Upper lobe of right lung (tissue), 1 donor: ENCODE data around the gene FN1. TPM values are rescaled to one million over a fixed set of nuclear protein-coding genes. Genes with fewer than 3 reads are reported as not detected.

Experiments used
- ATAC-seq: fragments of 200-7000 bp; cut with Tn5 transposase; one replicate; pipeline ENCODE4 v1.9.1; 2020; ENCODE audit warnings: mild to moderate bottlenecking, moderate library complexity
- DNase-seq: peaks from one replicate; pipeline ENCODE4 v3.0.0-alpha.2; 2020
- H3K27ac ChIP-seq: fragments of 200-600 bp; one replicate; pipeline ENCODE4 v1.8.0; 2022
- H3K27me3 ChIP-seq: fragments of 200-600 bp; one replicate; pipeline ENCODE4 v1.8.0; 2022; ENCODE audit warnings: mild to moderate bottlenecking
- H3K36me3 ChIP-seq: fragments of 200-600 bp; one replicate; pipeline ENCODE4 v1.8.0; 2022
- H3K4me1 ChIP-seq: fragments of 200-600 bp; one replicate; pipeline ENCODE4 v1.8.0; 2022
- H3K4me3 ChIP-seq: fragments of 200-600 bp; one replicate; pipeline ENCODE4 v1.8.0; 2022; ENCODE audit warnings: mild to moderate bottlenecking
- H3K9me3 ChIP-seq: fragments of 200-600 bp; one replicate; pipeline ENCODE4 v1.8.0; 2022
- intact Hi-C: fragments of 100-400 bp; cut with DNase I; formaldehyde crosslinking; loops from one replicate; pipeline ENCODE4 v1.11.0; 2022
- total RNA-seq: library from RNA; stranded (reverse); fragmentation: NEBNext Ultra II Directional; extraction: Animal tissue kit (Norgen Biotek cat#: 25700); gene quantifications from one replicate; pipeline ENCODE4 v1.2.1, GENCODE V29; 2021
- TF ChIP-seq, protein P1 (sequence below): fragments of 200-600 bp; IDR thresholded peaks from one replicate; pipeline ENCODE4 v1.8.0; 2022; ENCODE audit warnings: antibody characterized with exemption
- donor health status: DM: no; HTN: yes; CAD: no; lungs with severe emphysema.

The FN1 gene
- total RNA-seq, 1 donor from 2014 or later, result 955 TPM

DNA sequence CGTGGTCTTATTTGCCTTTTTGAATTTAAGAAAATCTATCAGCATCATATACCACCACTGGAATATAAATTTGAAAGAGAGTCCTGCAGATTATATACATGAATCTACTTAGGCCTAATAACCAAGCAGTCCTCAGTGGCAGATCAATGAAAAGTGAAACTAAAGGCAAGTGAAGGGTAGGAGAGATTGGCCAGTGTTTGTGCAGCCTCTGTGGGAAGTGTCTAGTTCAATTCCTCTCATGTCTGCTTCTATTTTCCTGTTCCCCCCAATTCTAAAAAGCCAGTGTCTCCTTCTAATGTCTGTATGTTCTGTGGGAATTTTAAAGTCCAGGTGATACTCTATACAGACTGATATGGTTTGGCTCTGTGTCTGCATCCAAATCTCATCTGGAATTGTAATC lies 61.9 kb downstream of the FN1 start:
- Histone ChIP-seq H3K4me3 (no peak overlapping the region), H3K27ac (no peak overlapping the region), H3K4me1 (no peaks in the 10 kb centered on the region), H3K36me3 (peaks cover 80% of the 10 kb centered on the region), H3K9me3 (no peaks in the 10 kb centered on the region), H3K27me3 (no peaks in the 10 kb centered on the region)
- intact Hi-C loops, result no loop called here
- DNase-seq (no peak), ATAC-seq (no peak)
- TF ChIP-seq, protein P1, sequence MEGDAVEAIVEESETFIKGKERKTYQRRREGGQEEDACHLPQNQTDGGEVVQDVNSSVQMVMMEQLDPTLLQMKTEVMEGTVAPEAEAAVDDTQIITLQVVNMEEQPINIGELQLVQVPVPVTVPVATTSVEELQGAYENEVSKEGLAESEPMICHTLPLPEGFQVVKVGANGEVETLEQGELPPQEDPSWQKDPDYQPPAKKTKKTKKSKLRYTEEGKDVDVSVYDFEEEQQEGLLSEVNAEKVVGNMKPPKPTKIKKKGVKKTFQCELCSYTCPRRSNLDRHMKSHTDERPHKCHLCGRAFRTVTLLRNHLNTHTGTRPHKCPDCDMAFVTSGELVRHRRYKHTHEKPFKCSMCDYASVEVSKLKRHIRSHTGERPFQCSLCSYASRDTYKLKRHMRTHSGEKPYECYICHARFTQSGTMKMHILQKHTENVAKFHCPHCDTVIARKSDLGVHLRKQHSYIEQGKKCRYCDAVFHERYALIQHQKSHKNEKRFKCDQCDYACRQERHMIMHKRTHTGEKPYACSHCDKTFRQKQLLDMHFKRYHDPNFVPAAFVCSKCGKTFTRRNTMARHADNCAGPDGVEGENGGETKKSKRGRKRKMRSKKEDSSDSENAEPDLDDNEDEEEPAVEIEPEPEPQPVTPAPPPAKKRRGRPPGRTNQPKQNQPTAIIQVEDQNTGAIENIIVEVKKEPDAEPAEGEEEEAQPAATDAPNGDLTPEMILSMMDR, result no peak

GRCh38 chr2:215372968-215373649 lies 62.8 kb downstream of the FN1 start:
- ATAC-seq (no peak), DNase-seq (no peak)
- H3K27ac ChIP-seq, result no peak overlapping the region
- H3K27me3 ChIP-seq, result no peaks in the 10 kb centered on the region
- intact Hi-C loops, result no loop called here
- peaks cover 77% of the 10 kb centered on the region for H3K36me3 ChIP-seq
- TF ChIP-seq, protein P1, result no peak
- no peak overlapping the region for H3K4me3 ChIP-seq
- no peaks in the 10 kb centered on the region for H3K9me3 ChIP-seq
- no peaks in the 10 kb centered on the region for H3K4me1 ChIP-seq

- H3K27me3 ChIP-seq, result no peaks in the 10 kb centered on the region
- H3K4me1 ChIP-seq, result no peaks in the 10 kb centered on the region
- H3K36me3 ChIP-seq, result peaks cover 77% of the 10 kb centered on the region
- TF ChIP-seq, protein P1, result no peak
- H3K4me3 ChIP-seq, result no peak overlapping the region
- no peak for DNase-seq
- no peak overlapping the region for H3K27ac ChIP-seq
- H3K9me3 ChIP-seq, result no peaks in the 10 kb centered on the region
- peak; percentile 57 for ATAC-seq
- intact Hi-C loops, result no loop called here
Observed at GRCh38 chr2:215371915-215372897, 63.7 kb downstream of the FN1 start.

- ATAC-seq (no peak), DNase-seq (no peak)
- intact Hi-C loops, result no loop called here
- TF ChIP-seq, protein P1, result no peak
- H3K4me1 ChIP-seq, result no peaks in the 10 kb centered on the region
- H3K27ac ChIP-seq, result no peak overlapping the region
- no peaks in the 10 kb centered on the region for H3K9me3 ChIP-seq
- H3K36me3 ChIP-seq, result peaks cover 72% of the 10 kb centered on the region
- H3K27me3 ChIP-seq, result no peaks in the 10 kb centered on the region
- no peak overlapping the region for H3K4me3 ChIP-seq
Observed at GRCh38 chr2:215370112-215370965, 65.5 kb downstream of the FN1 start.

DNA sequence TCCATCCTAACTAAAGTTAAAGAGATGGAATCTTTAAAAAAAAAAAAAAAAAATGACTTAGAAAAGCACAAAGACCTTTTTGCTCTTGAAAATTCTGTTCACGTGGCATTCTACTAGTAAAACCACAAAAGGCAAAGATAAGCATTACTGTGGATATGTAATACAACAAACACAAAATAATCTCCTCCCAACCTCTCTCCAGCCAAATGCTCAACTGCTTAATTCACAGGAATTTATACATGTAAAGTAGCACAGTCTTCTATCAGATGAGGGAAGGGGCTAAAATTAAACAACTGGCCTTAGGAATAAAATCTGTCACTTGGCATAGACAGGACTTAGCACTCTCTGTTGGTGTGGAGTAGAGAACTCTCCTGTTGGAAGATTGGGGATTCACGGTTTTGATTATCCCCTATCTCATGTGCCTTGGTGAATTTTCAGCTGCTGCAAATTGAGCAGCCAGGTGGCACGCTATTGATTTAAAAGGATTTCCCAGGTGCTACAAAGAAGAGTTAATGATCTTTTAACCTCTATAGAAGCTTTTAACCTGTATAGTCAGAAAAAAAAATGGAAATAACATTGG lies 66.6 kb downstream of the FN1 start:
- Histone ChIP-seq H3K4me1 (no peaks in the 10 kb centered on the region), H3K27me3 (no peaks in the 10 kb centered on the region), H3K9me3 (no peaks in the 10 kb centered on the region), H3K36me3 (peaks cover 72% of the 10 kb centered on the region), H3K4me3 (no peak overlapping the region), H3K27ac (no peak overlapping the region)
- DNase-seq (no peak), ATAC-seq (no peak)
- TF ChIP-seq, protein P1, result no peak
- intact Hi-C loops, result no loop called here
